Suppressor macrophage (primary cell): Measurements from ENCODE around the gene MUC20.
"Not testable (repeated sequence)": the region's sequence is repeated elsewhere in the genome, so short reads cannot be mapped to it uniquely, and the experiment has no call there.

Source experiments
- DNase-seq, 4 experiments: peaks; one replicate each; pipeline ENCODE4 v3.0.0-alpha.2; 2020 to 2022

Gene MUC20

DNA sequence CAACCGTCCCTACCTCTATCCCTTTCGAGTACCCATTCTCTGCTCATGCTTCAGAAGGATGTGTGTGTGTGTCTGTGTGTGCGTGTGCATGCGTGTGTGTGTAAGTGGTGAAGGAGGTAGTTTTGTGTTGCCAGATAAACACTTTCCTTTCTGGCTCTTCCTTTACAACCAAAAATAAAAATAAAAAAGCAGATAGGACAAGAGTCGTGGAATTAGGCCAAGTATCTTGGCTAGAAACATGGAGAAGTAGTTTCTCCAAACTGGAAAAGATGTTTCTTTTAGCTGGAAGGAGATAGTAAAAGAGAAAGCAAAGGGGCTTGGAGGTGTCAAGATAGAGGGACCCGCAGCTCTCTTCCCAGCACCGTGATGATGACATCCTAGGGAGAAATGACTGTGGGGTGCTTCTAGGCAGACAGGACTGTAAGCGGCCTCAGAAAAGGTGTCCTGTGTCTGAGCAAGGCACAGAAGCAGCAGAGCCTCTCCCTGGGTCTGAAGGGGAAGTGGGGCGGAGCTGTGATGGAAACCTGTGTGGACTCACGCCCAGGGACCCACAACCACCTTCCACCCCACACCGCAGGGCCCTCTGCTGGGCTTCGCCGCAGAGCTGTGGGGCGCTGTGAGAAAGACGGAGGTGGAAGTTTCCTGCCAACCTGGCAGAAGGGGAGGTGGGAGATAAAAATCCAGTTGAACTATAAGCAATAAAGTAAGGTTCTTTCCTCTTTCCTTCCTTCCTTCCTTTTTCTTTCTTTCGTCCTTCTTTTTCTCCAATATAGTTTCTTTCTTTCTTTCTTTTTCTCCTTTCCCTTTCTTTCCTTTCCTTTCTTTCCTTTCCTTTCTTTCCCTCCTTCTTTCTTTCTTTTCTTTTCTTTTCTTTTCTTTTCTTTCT lies 35.3 kb downstream of the MUC20 start:
- DNase-seq, result no peak

DNA sequence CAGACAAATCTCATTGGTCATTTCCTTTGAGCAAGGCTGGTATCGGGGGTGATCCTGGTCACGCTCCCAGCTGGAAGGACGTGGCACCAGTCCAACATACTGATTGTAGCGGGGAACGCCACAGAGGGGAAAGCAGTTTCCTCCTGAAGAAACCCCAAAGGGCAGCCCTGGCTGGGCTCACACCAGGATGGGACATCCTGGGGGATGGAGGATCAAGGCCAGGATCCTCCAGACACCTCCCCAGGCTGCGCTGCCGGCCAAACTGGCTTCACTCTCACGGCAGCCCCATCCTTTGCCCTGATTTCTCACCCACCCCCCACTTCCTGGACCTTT lies 36.6 kb downstream of the MUC20 start:
- no peak for DNase-seq

DNA sequence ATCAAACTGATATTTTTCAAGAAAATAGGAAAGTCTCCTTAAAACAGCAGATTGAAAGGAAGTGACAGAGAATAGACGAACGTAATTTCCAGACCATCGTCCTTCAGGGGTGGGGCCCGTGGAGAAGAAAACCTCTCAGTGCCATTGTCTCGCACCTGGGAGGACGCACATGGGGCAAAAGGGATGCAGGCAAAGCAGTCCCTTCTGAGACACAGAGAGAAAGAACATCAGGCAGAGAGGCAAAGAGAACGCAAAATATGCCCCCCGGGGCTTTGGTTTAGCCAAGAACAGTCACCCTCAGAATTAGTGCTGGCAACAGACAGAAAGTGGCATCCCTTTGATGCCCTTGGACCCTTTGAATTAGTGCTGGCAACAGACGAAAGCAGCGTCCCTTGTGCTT lies 37.0 kb downstream of the MUC20 start:
- no peak for DNase-seq

DNA sequence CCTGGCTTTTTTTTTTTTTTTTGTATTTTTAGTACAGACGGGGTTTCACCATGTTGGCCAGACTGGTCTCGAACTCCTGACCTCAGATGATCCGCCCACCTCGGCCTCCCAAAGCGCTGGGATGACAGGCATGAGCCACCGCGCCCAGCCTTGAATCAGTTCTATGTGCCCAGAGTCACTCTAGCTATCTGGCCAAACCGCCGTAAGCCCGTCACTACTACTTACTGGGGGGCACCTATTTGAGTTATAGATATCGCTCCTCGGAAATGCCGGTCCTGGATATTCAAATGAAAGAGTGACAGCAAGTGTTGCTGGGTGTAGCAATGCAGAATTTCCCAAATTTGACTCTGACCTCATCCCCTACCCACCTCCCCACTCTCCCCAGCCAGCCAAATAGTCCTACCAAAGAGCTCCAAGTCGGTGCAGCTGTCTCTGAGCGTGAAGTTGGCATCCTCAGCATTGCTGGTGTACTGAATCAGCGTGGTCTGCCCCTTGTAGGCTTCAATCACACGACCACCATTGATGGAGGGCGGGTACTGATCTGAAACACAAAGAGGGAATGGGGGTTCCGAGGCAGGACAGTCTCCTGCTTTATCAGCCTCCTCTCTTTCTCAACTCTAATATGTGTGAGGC lies 38.1 kb downstream of the MUC20 start:
- DNase-seq, result no peak

DNA sequence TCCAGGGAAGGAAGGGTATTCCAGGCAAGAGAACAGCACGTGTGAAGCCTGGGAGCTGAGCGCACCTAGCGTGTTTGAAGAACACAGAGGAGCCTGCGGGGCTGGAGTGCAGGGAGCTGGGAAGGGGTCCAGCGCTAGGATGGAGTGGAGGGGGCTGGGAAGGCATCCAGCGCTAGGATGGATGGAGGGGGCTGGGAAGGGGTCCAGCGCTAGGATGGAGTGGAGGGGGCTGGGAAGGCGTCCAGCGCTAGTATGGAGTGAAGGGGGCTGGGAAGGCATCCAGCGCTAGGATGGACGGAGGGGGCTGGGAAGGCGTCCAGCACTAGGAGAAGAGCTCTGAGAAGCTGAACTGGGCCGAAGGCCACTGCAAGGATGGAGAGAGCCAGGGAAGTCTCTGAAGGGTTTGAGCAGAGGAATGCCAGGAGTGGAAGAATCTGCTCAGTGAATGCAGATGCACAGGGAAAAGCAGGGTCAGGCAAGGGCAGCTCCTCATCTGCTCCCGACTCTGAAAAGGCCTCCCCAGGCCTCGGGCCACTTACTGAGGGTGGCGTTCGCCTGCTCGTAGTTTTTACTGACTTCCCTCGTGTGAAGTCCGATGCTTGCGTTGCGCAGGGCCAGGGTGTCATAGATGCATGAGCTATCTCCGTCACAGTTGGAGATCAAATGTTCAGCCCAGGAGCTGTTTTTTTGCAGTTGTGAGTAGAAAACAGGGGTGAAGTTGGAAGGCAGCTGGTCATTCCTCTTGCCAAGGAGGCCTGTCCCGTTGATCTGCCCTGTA lies 39.8 kb downstream of the MUC20 start:
- no peak for DNase-seq

DNA sequence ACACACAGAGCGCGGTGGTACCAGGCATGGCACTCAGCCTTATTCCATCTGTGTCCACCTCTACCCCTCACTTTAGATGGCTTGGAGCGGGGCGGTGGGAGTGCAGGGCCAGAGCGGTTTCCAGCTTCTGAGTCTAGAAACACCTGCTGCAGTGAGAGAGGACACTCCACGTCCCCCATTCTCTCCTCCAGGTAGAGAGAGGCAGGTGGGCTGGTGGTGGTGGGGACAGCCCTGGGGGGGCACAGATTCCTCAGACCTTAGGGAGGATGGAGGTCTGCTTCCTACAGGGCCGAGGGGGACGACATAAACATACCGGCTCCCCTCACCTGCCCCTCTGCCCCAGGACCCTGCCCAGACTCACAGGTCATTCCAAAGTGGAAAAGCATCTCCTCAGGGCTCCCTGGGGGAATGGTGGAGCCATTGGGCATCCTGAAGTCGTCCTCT lies 40.4 kb downstream of the MUC20 start:
- no peak for DNase-seq

DNA sequence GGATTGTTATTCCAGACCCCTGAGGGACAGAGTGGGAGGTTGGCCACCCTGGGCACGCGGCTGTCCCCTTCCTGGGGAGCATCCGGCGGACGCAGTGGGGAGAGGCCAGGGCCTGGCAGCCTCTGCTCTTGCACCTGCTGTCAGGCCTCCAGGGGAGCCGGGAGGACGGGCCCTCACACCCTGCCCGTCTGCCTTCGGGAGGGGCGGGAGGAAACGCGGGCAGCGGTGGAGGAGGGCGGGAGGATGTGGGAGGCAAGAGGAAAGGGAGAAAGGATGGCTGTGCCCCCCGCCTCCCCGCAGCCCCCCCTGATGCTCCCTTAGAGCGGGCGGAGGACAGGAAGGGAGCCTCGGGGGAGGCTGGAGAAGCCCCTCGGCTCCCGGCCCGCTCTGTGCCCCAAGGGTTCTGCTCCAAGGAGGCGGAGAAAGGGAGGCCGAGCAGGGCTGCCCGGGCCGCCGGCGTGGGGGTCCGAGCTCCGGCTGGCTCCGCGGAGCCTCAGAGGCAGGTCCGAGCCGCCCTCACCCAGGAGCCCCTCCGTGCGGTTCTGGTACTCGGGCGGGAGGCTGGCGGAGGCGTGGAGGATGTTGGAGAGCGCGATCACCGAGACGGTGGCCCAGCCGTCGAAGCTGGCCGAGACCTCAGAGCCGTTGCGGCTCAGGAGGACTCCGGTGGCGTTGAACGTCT lies 40.9 kb downstream of the MUC20 start:
- DNase-seq, result no peak

DNA sequence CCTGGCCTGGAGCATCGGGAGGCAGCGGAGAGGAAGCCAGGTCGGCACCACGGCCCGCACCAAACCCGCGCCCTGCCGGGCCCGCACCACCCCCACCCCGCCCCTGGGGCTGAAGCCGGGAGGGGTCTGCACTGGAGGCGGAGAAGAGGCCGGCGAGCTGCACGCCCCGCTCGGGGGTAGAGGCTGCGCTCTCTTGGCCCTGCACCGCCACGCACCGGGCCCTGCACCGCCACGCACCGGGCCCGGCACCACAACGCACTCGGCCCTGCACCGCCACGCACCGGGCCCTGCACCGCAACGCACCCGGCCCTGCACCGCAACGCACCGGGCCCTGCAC lies 41.4 kb downstream of the MUC20 start:
- DNase-seq, result no peak

DNA sequence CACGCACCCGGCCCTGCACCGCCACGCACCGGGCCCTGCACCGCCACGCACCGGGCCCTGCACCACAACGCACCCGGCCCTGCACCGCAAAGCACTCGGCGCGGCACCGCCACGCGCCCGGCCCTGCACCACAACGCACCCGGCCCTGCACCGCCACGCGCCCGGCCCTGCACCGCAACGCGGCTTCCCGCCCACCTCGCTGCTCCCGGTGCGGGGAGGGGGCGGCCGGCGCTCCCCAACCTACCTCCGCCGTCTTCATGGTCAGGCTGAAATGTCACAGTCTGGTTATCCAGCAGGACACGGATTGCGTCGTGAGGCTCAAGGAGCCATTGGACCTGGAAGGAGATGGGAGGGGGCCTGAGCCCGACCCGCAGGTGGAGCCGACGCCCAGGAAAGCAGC lies 41.8 kb downstream of the MUC20 start:
- DNase-seq, result no peak

DNA sequence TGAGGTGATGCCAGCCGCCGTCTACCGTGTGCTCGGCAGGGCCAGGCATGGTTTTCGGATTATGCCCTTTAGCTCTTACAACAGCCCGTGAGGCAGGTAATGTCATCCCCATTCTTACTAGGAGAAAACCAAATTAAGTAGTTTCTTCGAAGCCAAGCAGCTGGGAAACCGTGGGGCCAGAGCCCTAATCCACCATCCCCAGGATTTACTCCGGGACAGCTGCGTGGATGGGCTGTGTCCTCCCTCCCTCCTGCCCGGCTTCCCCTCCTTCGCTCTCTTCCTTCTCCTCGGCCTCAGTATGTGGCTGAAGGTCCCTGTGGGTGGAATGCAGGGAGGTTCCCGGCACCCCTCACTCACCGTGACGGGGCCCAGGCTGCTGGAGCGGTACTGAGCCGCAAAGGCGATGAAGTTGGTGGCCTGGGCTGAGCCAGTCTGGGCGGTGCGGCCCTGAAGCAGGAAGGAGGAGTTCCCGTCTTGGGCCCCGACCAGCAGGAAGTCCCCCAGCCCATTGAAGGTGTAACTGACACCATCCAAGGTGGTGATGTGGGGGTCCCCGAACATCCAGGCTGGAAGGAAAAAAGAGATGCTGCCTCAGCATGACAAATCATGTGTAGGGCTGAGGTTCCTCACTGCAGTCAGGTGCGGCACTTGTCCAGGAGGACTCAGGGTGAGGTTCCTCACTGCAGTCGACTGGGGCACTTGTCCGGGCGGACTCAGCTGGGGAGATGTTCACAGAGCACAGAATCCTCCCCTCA lies 42.5 kb downstream of the MUC20 start:
- DNase-seq, result no peak

DNA sequence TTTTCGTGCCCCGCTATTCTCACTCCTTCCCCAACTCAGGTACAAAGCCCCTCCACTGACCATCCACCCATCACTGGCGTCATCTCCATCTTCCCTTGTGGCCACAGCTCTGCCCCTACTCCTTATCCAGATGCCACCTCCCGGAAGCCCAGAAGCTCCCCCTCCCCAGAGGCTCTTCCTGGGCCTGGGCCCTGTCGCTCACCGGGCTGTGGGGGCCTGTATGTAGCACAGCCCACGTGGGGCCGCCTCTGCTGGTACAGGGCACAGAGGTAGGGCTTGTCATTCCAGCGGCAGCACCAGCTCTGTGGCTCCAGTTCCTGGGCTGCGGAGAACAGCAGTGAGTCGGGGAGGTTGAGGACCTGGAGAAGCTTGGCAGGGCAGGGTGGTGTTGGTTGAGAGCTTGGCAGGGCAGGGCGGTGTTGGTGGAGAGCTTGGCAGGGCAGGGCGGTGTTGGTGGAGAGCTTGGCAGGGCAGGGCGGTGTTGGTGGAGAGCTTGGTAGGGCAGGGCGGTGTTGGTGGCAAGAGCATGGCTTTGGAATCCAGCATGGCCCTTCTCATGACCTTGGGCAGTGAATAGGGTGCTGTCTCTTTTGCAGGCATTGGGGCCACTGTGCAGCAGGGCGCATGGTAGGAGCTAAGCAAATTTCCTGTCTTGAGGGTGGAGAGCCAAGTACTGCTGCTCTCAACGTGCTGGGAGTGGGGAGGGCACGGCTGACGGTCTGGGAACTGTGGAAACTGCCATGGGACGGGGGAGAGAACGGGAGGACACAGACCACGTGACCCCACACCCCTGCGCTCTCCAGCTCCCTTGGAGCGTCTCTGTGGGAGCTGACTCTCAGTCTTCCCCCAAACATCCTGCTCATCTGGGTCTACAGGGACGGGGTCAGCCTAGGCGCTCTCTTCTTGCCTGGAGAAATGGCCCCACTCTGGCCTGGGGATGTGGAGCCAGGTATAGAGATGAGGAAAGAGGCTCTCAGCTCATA lies 43.4 kb downstream of the MUC20 start:
- DNase-seq, result no peak

DNA sequence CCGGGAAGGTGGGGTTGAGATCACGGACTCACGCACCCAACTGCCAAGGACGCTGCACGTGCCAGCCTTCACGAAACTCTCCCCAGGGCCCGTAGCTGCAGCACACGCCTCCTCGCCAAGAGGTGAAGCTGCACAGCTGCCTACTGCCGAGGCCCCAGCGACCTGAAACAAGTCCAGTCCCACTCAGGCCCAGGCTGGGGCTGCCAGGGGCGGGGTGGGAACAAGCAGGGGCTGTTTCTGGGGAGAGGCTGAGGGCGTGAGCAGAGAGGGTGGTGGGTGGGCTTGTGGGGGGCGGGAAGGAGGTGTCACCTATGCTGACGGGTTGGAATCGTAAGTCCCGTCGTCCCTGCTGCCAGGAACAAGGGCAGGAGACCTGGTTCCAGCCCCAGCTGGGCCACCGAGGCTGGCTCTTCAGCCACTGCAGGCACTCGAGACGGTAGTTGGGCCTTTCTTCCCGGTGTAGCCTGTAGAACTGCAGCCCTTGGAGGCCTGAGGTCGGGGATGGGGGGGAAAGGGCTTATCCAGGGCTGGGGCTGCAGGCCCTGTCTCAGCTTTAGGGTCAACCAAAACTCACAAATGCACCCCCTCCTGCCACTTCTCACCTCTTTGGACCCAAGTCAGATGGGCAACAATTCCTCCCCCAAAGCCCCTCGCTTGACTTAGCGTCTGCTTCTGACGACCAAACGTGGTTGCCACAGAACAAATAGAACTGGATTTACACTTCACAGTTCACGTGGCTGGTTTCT lies 44.4 kb downstream of the MUC20 start:
- DNase-seq, result no peak

DNA sequence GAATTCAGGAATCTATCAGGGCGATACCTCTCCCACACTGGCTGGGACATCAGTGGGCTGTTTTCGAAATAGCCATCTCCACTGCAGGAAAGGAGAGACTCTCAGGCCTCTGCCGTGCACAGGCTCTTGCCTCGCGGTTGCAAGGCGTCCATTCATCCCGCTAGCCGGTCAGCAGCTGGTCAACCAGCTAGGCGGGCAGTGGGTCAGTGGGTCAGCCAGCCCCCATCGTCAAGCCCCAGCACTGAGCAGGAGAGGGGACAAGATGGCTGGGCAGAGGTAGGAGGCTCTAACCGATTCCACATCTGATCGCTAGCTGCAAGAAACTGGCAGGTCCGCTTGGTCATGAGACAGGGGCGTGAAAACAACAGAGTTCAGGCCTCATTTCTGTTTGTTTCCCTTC lies 45.9 kb downstream of the MUC20 start:
- DNase-seq, result no peak

DNA sequence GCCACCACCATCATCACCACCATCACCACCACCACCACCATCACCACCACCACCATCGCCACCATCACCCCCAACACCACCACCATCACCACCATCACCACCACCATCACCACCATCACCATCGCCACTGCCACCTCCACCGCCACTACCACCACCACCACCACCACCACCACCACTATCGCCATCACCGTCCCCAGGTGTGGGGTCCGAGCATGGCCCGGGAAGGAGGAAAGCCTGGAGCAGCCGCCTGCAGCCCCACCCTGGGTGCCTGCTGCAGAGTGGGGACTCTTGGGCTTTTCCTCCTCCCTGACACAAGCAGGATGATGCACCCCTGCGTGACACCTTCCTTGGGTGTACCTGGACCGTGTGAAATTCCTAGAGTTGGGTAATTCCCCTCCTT lies 47.0 kb downstream of the MUC20 start:
- no peak for DNase-seq

DNA sequence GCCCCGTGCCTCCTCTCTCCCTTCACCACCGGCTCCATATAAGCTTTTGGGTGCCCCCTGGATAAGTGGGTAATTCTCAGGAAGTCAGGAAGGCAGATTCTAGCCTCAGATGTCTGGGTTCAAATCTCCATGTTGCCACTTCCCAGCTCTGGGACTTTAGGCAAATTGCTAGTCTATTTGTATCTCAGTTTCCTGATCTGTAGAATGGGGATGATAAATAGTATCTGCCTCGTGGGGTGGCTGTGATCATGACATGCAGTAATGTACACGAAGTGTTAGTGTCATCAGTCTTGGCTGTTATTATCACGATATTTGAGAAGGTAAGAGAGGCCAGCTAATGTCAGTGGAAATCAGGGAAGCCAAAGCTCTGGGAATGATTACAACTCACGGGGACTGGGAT lies 47.6 kb downstream of the MUC20 start:
- no peak for DNase-seq

DNA sequence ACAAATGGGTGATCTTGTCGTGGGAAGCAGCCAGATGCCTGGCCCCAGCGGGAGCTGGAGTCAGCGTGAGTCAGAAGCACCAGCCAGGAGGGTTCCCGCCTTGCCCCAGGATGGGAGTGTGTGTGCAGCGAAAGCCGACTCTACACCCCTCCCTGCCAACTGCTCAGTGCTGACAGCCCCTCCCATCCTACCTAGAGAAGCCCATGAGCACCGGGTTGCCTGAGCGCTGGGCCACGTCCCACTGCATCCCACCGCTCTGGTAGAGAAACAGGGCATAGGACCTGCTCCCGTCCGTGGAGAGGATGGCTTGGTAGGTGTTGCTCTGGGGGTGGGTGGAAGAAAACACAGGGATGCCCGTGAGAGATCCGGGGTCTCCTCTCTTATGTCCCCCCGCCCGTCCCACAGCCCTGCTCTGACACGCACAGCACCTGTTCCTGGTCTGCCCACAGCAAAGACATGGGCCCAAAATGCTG lies 48.1 kb downstream of the MUC20 start:
- DNase-seq, result no peak

DNA sequence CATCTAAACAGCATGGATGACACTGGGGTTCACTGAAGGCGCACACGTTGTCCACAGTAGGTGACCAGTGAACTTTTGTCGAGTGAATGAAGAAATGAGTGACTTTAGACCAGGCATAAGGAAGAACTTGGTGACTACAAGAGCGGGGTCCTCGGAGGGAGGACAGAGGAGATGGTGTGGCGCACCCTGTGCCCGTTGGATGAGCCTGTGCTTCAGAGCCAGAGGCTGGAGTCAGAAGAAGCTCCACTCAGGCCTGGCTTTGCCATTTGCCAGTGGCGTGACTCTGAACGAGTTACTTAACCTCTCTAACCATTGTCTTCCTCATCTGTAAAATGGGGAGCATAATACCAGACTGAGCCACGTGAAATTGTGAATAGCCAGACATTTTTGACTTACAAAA lies 48.8 kb downstream of the MUC20 start:
- no peak for DNase-seq

DNA sequence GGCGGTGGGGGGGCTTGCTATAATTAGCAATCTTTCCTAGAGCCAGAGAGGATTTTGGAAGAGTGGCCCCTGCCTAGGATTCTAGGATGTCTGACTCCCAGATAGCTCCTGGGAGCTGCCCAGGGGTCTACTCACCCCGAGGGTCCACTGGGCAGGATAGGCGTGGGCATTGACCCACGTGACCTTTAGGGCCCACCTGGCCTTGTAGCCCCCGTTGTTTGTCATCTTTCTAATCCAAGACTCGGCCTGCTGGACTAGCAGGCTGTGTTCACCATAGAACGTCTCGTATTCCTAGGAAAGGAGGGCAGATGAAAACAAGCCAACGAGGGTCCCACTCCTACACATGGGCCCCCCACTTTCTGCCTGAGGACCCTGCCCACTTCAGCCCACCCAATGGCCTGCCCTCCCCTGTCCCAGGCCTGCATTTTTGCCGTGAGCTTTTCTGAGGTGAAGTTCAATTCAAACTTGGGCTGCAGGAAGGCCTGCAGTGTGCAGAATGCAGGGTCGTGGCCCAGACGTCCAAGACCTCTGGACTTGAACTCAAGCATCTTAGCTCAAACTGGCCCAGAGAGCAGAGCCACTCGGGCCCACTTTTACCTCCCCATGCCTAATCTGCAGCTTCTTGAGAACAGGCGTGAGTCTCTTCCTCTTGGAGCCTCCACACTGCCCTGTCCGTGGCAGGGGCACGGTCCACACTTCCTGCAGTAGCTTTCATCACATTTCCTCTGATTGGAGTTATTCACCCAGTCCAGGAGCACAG lies 49.5 kb downstream of the MUC20 start:
- no peak for DNase-seq

DNA sequence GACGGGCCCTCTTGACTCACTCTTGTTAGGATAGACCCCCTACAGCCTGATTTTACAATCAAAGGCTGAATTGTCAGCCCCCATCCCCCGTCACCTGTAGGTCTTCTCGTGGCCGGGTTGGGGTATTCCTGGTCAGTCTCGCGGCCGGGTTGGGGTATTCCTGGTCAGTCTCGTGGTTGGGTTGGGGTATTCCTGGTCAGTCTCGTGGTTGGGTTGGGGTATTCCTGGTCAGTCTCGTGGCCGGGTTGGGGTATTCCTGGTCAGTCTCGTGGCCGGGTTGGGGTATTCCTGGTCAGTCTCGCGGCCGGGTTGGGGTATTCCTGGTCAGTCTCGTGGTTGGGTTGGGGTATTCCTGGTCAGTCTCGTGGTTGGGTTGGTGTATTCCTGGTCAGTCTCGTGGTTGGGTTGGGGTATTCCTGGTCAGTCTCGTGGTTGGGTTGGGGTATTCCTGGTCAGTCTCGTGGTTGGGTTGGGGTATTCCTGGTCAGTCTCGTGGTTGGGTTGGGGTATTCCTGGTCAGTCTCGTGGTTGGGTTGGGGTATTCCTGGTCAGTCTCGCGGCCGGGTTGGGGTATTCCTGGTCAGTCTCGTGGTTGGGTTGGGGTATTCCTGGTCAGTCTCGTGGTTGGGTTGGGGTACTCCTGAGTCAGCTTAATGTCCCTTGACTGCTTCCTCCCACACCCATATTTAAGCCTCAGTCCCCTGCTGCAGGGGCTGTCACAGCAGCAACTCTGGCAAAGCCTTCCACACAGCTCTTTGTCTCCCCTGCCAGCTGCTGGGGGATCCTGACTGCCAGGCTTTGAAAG lies 50.3 kb downstream of the MUC20 start:
- not testable (repeated sequence) for DNase-seq
